H9 (cell line): ENCODE data around the gene PDXDC1. TPM values are rescaled to one million over a fixed set of nuclear protein-coding genes. Genes with fewer than 3 reads are reported as not detected.

Experiments
- DNase-seq: peaks from one replicate; pipeline ENCODE4 v3.0.0-alpha.2; 2017
- H2AFZ ChIP-seq: one replicate; pipeline ENCODE4 v1.6.1; 2013; ENCODE audit warnings: mild to moderate bottlenecking, low read length, control low read depth, moderate library complexity
- H2AK5ac ChIP-seq: 2 replicates; pipeline ENCODE4 v1.6.1; 2013; ENCODE audit warnings: low read length, control low read depth, mixed read lengths; ENCODE audit not compliant: insufficient read length
- H2BK120ac ChIP-seq: one replicate; pipeline ENCODE4 v1.6.1; 2013; ENCODE audit warnings: low read depth, mild to moderate bottlenecking, low read length, control low read depth, inconsistent platforms; ENCODE audit not compliant: poor library complexity, severe bottlenecking
- H2BK12ac ChIP-seq: 2 replicates; pipeline ENCODE4 v1.6.1; 2013; ENCODE audit warnings: low read length, control low read depth, mixed read lengths, low read depth; ENCODE audit not compliant: insufficient read length
- H2BK15ac ChIP-seq: 2 replicates; pipeline ENCODE4 v1.6.1; 2013; ENCODE audit warnings: low read depth, low read length, control low read depth
- H2BK20ac ChIP-seq: one replicate; pipeline ENCODE4 v1.6.1; 2013; ENCODE audit warnings: low read depth, mild to moderate bottlenecking, low read length, control low read depth, inconsistent platforms; ENCODE audit not compliant: poor library complexity, severe bottlenecking
- H2BK5ac ChIP-seq: 2 replicates; pipeline ENCODE4 v1.6.1; 2013; ENCODE audit warnings: low read length, control low read depth, mixed read lengths; ENCODE audit not compliant: insufficient read length
- H3K14ac ChIP-seq: 2 replicates; pipeline ENCODE4 v1.6.1; 2013; ENCODE audit warnings: low read length, control low read depth; ENCODE audit not compliant: insufficient read depth
- H3K18ac ChIP-seq: 2 replicates; pipeline ENCODE4 v1.6.1; 2013; ENCODE audit warnings: low read depth, mild to moderate bottlenecking, mixed read lengths, low read length, control low read depth; ENCODE audit not compliant: insufficient read length
- H3K23ac ChIP-seq: 2 replicates; pipeline ENCODE4 v1.6.1; 2013; ENCODE audit warnings: low read length, control low read depth, mixed read lengths, low read depth; ENCODE audit not compliant: insufficient read length
- H3K23me2 ChIP-seq: 2 replicates; pipeline ENCODE4 v1.6.1; 2013; ENCODE audit warnings: low read depth, mild to moderate bottlenecking, mixed read lengths, low read length, control low read depth; ENCODE audit not compliant: insufficient read length, poor library complexity, severe bottlenecking
- H3K27ac ChIP-seq: 2 replicates; pipeline ENCODE4 v1.5.1; 2013; ENCODE audit warnings: low read length, control low read depth, mixed read lengths, low read depth; ENCODE audit not compliant: insufficient read length
- H3K27me3 ChIP-seq: 2 replicates; pipeline ENCODE4 v1.6.1; 2013; ENCODE audit warnings: low read length, control low read depth, inconsistent platforms; ENCODE audit not compliant: insufficient read depth
- H3K4ac ChIP-seq: 2 replicates; pipeline ENCODE4 v1.6.1; 2013; ENCODE audit warnings: low read depth, mild to moderate bottlenecking, control low read depth, inconsistent platforms, low read length, moderate library complexity
- H3K4me1 ChIP-seq: 2 replicates; pipeline ENCODE4 v1.6.1; 2013; ENCODE audit warnings: low read length, control low read depth, inconsistent platforms; ENCODE audit not compliant: insufficient read depth
- H3K4me2 ChIP-seq: 2 replicates; pipeline ENCODE4 v1.6.1; 2013; ENCODE audit warnings: low read length, control low read depth, mixed read lengths; ENCODE audit not compliant: insufficient read length, insufficient read depth
- H3K56ac ChIP-seq: 2 replicates; pipeline ENCODE4 v1.6.1; 2013; ENCODE audit warnings: low read depth, mild to moderate bottlenecking, mixed read lengths, low read length, control low read depth; ENCODE audit not compliant: insufficient read length
- H3K79me1 ChIP-seq: 2 replicates; pipeline ENCODE4 v1.6.1; 2013; ENCODE audit warnings: low read depth, mild to moderate bottlenecking, moderate library complexity, low read length, control low read depth, inconsistent platforms; ENCODE audit not compliant: insufficient read depth, poor library complexity, severe bottlenecking
- H3K79me2 ChIP-seq: 2 replicates; pipeline ENCODE4 v1.6.1; 2013; ENCODE audit warnings: low read length, control low read depth, inconsistent platforms; ENCODE audit not compliant: insufficient read depth
- H3K9ac ChIP-seq: 2 replicates; pipeline ENCODE4 v1.6.1; 2013; ENCODE audit warnings: low read length, control low read depth, mixed read lengths; ENCODE audit not compliant: insufficient read length; ENCODE audit errors: extremely low read depth
- H3K9me3 ChIP-seq: one replicate; pipeline ENCODE4 v1.6.1; 2013; ENCODE audit warnings: low read depth, low read length, inconsistent platforms; ENCODE audit not compliant: control insufficient read depth
- H3T11ph ChIP-seq: one replicate; pipeline ENCODE4 v1.6.1; 2013; ENCODE audit warnings: mild to moderate bottlenecking, low read length, control low read depth, inconsistent platforms
- H4K20me1 ChIP-seq: one replicate; pipeline ENCODE4 v1.6.1; 2013; ENCODE audit not compliant: control insufficient read depth, insufficient read length, insufficient read depth
- H4K5ac ChIP-seq: 2 replicates; pipeline ENCODE4 v1.6.1; 2013; ENCODE audit warnings: low read depth, mild to moderate bottlenecking, mixed read lengths, low read length, control low read depth; ENCODE audit not compliant: insufficient read length
- H4K8ac ChIP-seq: replicated peaks from 2 replicates; pipeline ENCODE4 v1.6.1; 2013; ENCODE audit warnings: low read length, control low read depth, mixed read lengths, low read depth; ENCODE audit not compliant: insufficient read length
- H4K91ac ChIP-seq: 2 replicates; pipeline ENCODE4 v1.6.1; 2013; ENCODE audit warnings: low read depth, mild to moderate bottlenecking, moderate library complexity, mixed read lengths, low read length, control low read depth; ENCODE audit not compliant: insufficient read length
- H3K27ac Mint-ChIP-seq, 3 experiments: 2 replicates in 2 of 3; 3 replicates in 1 of 3; pipeline ENCODE4 v1.8.0; 2020 to 2021; ENCODE audit warnings: mixed read lengths in 3 of 3, mild to moderate bottlenecking in 1 of 3, moderate library complexity in 1 of 3
- H3K27me3 Mint-ChIP-seq: 2 replicates; pipeline ENCODE4 v1.8.0; 2021; ENCODE audit warnings: low read depth, mild to moderate bottlenecking, moderate library complexity, mixed read lengths
- H3K36me3 Mint-ChIP-seq, 3 experiments: 2 replicates in 2 of 3; 3 replicates in 1 of 3; pipeline ENCODE4 v1.8.0; 2020 to 2021; ENCODE audit warnings: low read depth in 3 of 3, mixed read lengths in 3 of 3; ENCODE audit not compliant: insufficient read depth in 1 of 3
- H3K4me1 Mint-ChIP-seq, 2 experiments: 2 replicates each; pipeline ENCODE4 v1.8.0; 2020; ENCODE audit warnings: mixed read lengths in 2 of 2
- H3K4me3 Mint-ChIP-seq, 2 experiments: 2 replicates in 1 of 2; 3 replicates in 1 of 2; pipeline ENCODE4 v1.8.0; 2020 to 2021; ENCODE audit warnings: mild to moderate bottlenecking in 2 of 2, mixed read lengths in 2 of 2, moderate library complexity in 1 of 2
- H3K9me3 Mint-ChIP-seq, 2 experiments: 2 replicates in 1 of 2; 3 replicates in 1 of 2; pipeline ENCODE4 v1.8.0; 2020; ENCODE audit warnings: mild to moderate bottlenecking in 2 of 2, mixed read lengths in 2 of 2, moderate library complexity in 1 of 2
- WGBS: extraction: QIAGEN DNeasy Blood & Tissue Kit; methylation state at CpG from one replicate; pipeline ENCODE4 v1.1.7; 2013; ENCODE audit warnings: missing lambda C conversion rate, low lambda C conversion rate, mixed read lengths; ENCODE audit not compliant: insufficient read length; ENCODE audit errors: extremely low coverage; 5-methylcytosine and 5-hydroxymethylcytosine counted together
- total RNA-seq: library from RNA; stranded (reverse); gene quantifications from 2 replicates; pipeline ENCODE4 v1.2.1, GENCODE V29; 2021
- TF ChIP-seq, protein P1 (sequence below): fragments of 200-600 bp; sonication (generic); conservative IDR thresholded peaks from 3 replicates; pipeline ENCODE4 v1.8.0; 2021; ENCODE audit warnings: antibody characterized with exemption, mild to moderate bottlenecking

PDXDC1 gene
- total RNA-seq, 1 experiment from 2014 or later = 112 TPM

DNA sequence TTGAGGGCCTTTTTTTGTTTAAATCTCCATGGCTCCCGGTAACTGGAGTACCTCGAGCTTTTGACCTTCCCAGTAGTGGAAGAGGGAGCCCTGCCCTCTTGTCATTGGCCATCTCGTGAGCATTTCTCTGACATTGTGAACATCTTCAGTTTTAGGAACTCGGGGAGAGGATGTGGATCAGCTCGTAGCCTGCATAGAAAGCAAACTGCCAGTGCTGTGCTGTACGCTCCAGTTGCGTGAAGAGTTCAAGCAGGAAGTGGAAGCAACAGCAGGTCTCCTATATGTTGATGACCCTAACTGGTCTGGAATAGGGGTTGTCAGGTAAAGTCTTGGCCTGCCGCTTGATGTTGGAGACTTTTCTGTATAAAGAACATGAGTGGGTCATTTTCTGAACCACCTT lies 56.8 kb downstream of the PDXDC1 start:
- no peak overlapping the region for H2AFZ ChIP-seq
- H3K79me2 ChIP-seq = no peaks in the 10 kb centered on the region
- peaks cover 8 to 9% of the 10 kb centered on the region in 2 experiments; a peak in 3 of 4 replicates for H3K4me1 Mint-ChIP-seq
- H4K20me1 ChIP-seq = no peaks in the 10 kb centered on the region
- H3K36me3 Mint-ChIP-seq = peaks cover 24 to 87% (median 72%) of the 10 kb centered on the region in 3 experiments; a peak in 6 of 7 replicates
- no peak overlapping the region for H3T11ph ChIP-seq
- H3K9ac ChIP-seq = no peak overlapping the region
- no peaks in the 10 kb centered on the region for H3K4me1 ChIP-seq
- no peak overlapping the region for H4K91ac ChIP-seq
- no peak overlapping the region for H3K23ac ChIP-seq
- H3K27me3 ChIP-seq = no peaks in the 10 kb centered on the region
- no peak overlapping the region for H2BK15ac ChIP-seq
- no peak overlapping the region for H2BK5ac ChIP-seq
- H3K56ac ChIP-seq = no peak overlapping the region
- no peak overlapping the region for H3K4me2 ChIP-seq
- TF ChIP-seq, protein P1, sequence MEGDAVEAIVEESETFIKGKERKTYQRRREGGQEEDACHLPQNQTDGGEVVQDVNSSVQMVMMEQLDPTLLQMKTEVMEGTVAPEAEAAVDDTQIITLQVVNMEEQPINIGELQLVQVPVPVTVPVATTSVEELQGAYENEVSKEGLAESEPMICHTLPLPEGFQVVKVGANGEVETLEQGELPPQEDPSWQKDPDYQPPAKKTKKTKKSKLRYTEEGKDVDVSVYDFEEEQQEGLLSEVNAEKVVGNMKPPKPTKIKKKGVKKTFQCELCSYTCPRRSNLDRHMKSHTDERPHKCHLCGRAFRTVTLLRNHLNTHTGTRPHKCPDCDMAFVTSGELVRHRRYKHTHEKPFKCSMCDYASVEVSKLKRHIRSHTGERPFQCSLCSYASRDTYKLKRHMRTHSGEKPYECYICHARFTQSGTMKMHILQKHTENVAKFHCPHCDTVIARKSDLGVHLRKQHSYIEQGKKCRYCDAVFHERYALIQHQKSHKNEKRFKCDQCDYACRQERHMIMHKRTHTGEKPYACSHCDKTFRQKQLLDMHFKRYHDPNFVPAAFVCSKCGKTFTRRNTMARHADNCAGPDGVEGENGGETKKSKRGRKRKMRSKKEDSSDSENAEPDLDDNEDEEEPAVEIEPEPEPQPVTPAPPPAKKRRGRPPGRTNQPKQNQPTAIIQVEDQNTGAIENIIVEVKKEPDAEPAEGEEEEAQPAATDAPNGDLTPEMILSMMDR = no peak
- no peak overlapping the region for H2AK5ac ChIP-seq
- no peak overlapping the region for H3K4me3 Mint-ChIP-seq
- WGBS = no CpG with 5 or more reads among the region's 8 CpGs
- H3K27ac Mint-ChIP-seq = peak overlapping the region in 1 of 3 experiments; percentile 86; a peak in 1 of 7 replicates
- no peak overlapping the region for H4K5ac ChIP-seq
- no peak overlapping the region for H3K18ac ChIP-seq
- H3K9me3 Mint-ChIP-seq = no peaks in the 10 kb centered on the region
- H3K23me2 ChIP-seq = no peaks in the 10 kb centered on the region
- H3K27me3 Mint-ChIP-seq = no peaks in the 10 kb centered on the region
- peak; percentile 14 for DNase-seq
- no peaks in the 10 kb centered on the region for H3K79me1 ChIP-seq
- H3K27ac ChIP-seq = no peak overlapping the region
- H2BK120ac ChIP-seq = no peak overlapping the region
- H3K4ac ChIP-seq = no peak overlapping the region
- H3K14ac ChIP-seq = no peak overlapping the region
- H2BK20ac ChIP-seq = no peak overlapping the region
- H4K8ac ChIP-seq = no peak overlapping the region
- no peak overlapping the region for H2BK12ac ChIP-seq
- H3K9me3 ChIP-seq = no peaks in the 10 kb centered on the region
